HG03521 (cell line): ENCODE results near the gene FBXO42.
"Not testable (repeated sequence)": the region's sequence is repeated elsewhere in the genome, so short reads cannot be mapped to it uniquely, and the experiment has no call there.

Experiments
- ATAC-seq: cut with Tn5 transposase; IDR thresholded peaks from one replicate; pipeline ENCODE4 v1.9.1; 2021; ENCODE audit warnings: mild to moderate bottlenecking, moderate library complexity; ENCODE audit not compliant: unreplicated experiment

Gene FBXO42

DNA sequence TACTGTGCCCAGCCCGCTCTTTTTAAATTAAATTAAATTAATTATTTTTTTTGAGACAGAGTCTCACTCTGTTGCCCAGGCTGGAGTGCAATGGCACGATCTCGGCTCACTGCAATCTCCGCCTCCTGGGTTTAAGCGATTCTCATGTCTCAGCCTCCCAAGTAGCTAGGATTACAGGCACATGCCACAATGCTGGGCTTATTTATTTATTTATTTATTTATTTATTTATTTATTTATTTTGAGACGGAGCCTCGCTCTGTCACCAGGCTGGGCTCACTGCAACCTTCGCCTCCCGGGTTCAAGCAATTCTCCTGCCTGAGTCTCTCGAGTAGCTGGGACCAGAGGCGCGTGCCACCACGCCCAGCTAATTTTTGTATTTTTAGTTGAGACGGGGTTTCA, 129.6 kb downstream of the FBXO42 start:
- not testable (repeated sequence) for ATAC-seq

DNA sequence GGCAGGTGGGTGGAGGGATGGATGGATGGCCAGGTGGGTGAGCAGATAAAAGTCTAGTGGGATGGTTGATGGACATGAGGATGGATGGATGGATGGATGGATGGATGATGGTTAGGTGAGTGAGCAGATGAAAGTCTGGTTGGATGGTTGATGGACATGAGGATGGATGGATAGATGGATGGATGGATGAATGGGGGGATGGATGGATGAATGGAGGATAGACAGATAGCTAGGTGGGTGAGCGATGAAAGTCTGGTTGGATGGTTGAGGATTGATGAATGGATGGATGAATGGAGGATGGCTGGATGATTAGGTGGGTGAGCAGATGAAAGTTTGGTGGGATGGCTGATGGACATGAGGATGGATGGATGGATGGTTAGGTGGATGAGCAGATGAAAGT, 130.8 kb downstream of the FBXO42 start:
- ATAC-seq = no peak

DNA sequence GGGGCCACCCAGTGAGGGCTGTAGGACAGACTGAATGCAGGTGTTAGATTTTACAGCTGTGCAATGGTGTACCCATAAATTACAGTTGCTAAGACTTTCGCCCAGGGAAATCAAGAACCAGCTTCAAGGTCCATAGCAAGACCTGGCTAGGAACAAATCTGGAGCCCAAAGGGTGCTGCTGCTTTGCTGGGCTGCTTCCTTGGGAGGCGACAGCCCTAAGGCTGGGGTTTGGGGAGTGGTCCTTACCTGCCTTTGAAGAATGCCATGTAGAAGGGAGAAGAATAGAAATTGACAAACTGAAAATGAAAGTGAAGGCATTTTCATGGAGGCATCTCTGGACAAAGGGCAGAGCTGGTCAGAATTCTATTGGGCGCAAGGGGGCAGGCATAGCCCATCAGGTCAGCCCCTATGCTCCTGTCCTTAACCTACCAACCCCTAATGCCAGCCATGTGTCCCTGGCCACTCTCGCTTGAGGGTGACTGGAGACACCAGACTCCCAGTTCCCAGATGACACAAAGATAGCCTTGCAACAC, 132.2 kb downstream of the FBXO42 start:
- no peak for ATAC-seq

DNA sequence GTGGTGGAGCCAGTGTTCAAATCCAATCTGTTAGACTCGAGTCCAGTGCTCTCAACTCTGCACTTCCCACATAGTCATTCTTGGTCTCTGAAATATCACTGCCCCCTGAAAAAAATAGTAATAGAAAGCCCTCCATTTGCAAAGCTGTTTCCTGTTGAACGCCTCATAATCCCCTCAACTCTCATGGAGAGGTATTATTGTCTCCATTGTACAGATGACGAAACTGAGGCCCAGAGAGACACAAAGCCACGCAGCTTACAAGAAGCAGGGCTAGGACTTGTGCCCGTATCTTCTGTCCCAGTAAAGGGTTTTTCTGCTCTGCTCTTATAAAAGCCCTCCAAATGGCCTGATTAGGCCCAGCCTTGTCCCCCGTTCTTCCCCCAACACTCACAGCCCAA, 133.6 kb downstream of the FBXO42 start:
- no peak for ATAC-seq

DNA sequence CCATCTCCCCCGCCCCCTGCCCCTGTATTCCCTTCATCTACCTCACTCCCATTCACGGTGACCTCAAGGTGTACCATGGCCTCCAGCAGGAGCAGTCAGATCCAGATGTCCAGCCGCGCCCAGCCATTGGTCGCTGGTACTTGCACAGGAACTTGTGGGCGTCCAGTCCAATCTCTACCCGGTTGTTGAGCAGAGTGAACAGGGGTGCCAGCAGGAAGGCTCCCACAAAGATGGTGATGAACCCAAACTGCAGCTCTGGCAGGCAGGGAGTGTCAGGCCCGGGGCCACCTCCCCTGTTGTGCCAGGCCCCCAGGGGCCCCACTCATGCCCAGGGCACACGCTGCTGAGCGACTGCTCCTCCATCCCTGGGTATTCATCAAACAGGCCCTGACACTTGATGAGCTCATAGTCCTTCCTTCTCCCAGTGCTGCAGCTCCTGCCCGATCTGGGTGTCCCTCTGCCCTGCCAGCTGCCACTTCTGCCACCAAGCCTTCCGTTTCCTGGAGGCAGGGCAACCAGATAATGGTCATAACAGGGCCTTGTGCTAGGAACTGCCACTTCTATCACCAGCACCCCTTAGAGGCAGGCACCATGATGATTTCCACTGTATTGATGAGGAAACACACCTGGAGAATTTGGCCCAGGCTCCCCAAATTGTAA, 134.1 kb downstream of the FBXO42 start:
- no peak for ATAC-seq

DNA sequence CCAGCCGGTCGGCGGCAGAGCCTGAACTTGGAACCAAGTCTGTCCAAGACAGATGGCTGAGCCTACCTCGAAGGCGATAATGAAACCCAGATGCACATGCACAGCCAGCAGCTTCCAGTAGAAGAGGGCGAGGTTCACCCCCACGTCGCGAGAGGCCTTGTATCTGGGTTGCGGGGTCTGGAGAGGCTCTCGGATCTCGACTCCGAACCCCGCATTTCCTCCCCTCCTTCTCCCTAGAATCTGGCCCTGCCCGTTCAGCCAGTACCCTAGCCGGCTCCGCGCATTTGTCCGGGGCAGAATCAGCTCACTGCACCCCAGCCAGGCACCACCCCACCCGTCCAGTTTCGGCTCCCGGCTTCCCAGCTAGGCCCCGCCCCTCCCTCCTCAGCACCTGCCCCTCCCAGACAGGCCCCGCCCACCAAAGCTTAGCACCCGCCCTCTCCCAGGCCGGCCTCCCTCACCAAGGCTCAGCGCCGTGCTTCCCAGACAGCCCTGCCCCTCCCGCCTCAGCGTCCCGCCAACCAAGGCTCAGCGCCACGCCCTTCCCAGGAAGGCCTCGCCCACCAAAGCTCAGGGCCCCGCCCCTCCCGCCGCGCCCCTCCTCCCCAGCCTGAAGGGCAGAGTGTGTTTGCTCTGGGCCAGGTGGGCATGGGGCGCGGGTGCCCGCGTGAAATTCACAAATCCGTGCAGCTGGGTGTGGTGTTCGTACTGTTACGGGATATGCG, 135.1 kb downstream of the FBXO42 start:
- ATAC-seq = peak; percentile 90

DNA sequence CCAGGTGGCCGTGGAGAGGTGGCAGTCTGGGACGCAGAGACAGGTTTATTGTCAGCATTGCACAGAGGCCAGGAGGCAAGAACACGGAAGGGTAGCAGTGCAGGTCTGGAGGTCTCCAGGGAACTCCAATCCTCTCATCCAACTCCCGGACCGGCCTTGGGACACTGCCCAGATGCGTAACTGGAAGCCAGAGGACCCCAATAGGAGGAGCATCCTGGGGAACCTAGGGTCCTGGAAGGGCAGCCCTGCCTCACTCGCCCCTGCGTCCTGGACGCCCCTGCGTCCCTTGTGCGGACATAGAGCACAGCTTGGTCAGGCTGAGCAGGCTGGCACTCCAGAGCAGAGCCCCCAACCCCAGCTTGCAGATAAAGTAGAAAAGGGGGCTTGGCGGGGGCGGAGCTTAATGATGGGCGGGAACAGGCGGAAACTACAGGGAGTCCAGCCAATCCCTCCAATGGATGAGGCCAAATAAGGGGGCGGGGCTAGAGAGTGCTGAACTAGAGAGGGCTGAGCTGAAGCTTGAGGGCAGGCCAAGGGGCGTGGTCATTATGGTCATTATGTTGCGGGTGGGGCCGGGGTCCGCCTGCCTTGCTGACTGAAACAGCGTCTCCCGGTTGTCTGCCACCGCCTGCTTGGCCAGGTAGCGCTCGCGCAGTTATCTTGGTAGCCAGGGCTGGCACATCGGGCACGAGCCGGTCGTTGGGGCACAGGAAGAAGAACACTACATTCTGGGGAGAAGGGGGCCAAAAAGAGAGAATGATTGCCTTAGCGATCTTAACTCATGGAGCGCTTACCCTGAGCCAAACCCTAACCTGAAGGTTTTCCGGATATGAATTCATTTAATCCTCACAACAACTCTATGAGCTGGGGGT, 136.2 kb downstream of the FBXO42 start:
- ATAC-seq = no peak

DNA sequence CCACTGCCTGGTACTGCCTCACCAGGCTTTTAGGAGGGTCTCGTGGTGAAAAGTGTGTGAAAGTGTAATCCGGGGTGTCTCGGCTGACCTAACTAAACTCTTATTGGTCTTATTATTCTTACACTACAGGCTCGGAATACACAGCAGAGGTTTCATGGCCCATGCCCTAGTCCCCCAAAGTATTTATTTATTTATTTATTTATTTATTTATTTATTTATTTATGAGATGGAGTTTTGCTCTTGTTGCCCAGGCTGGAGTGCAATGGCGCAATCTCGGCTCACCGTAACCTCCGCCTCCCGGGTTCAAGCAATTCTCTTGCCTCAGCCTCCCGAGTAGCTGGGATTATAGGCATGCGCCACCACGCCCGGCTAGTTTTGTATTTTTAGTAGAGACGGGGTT, 137.0 kb downstream of the FBXO42 start:
- not testable (repeated sequence) for ATAC-seq

DNA sequence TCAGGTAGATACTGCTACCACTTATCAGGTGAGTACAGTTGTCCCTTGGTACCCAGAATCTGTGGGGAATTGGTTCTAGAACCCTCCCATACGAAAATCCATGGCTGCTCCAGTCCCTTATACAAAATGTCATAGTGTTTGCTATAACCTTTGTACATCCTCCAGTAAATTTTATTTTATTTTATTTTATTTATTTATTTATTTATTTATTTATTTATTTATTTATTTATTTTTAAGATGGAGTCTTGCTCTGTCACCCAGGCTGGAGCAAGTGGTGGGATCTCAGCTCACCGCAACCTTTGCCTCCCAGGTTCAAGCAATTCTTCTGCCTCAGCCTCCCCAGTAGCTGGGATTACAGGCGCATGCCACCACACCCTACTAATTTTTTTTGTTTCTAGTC, 138.7 kb downstream of the FBXO42 start:
- ATAC-seq = not testable (repeated sequence)

DNA sequence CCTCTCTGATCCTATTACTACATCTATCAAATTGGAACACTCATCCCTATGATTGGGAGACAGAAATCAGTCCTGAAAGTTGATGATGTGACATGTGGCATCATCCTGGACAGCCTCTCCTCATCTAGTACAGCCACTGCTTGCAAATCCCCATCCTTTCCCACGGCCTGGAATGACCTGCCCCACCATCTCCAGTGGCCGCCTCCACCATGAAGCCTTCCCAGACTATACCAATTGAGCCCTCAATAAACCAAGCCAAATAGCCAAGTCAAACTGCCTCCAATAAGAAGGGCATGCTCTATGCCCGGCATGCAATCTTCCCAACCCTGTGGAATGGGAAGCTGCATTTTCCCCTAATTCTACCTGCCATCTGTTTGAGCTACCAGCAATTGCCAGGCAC, 139.3 kb downstream of the FBXO42 start:
- no peak for ATAC-seq

DNA sequence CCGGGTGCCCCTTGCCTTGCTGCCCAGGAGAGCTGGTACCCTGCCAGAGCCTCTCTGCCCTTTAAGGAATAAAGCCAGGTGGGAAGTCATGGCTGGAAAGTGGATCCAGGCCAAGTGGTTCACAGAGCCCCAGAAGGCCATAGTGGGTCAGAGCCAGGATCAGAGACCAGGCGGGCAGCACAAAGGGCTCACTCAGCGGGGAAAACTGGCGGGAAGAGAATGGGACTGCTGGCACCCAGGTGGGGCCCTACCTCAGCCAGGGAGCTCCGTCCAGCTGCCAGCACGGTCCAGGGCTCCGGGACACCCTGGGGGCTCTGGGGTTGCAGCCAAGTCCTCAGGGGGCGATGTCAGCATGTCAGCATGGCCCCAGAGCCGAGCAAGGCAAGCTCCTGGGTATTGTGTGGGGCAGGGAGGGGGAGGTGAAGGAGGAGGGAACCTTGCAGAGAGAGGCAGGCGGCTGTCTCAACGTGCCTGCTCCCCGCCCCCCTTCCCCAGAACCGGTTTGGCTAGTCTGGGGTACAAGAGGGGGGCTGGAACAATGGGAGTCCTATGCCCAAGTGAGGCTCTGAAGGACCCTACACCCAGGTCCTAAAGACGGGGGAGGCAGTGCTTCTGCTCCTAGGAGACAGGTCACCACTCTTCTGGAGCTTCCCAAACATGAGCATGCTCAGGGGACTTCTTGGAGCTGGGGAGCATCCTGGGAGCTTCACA, 139.9 kb downstream of the FBXO42 start, which contains the start of gene ARHGEF19:
TSS of gene ARHGEF19 (minus strand) at position 402 of the 711 bp plus-strand sequence. CDS start 3,598 bp downstream, outside the sequence.
- no peak for ATAC-seq

DNA sequence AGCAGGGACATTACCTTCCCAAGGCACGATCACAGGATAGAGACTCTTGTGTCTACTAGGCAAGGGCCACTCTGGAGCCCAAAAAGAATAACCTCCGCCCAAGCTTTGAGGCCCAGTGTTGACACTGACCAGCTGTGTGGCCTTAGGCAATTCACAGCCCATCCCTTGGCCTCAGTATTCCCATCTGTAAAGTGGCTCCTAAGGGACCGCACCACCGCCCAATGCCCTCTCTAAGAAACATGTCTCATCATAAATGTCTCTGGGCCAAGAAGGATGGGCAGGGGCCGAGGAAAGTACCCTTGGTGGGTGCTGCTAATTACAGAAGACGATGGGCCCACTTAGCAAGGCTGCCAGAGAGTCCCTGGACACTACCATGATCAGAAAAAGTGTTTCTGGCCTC, 140.5 kb downstream of the FBXO42 start:
- no peak for ATAC-seq

DNA sequence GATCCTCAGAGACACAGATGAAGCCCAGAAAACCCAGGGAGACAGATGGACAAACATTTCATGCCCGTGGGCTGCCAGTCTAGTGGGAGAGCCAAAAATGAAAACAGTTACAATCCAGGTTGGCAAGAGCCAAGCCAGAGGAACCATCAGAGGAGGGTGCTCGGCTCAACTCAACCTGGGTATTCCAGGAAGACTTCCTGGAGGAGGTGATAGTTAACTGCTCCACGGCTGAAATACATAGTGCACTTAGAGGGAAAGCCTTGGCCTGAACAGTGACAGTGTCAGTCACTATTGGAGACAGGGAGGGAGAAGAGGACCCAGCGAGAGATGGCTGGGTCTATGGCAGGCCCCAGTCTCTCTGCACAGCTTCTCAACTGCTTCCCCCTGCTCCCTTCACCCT, 141.7 kb downstream of the FBXO42 start:
- ATAC-seq = no peak

DNA sequence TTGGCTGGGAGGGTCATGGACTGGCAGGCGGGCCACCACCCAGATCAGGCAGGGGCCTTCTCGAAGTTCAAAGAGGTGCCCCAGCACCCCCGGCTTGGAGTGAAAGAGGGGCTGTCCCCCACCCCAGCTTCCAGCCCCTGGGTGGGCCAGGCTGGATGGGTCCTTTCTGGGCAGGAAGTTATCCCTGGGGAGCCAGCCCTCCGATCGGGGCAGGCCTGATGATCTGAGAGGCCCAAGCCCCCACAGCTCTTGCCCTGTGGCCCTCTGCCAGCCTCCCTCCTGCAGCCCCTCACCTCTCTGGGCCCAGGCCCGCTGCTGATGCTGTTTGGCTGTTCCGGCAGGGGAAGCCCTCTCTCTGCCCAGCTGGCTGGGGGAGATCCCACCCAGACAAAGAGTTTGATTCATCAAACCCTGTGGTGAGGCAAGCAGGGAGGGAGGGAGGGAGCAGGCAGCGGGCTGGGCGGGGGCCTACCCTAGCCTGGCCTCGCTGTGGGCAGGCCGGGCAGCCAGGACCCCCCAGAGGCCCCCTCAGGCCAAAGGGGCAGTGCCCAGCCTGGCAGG, 142.4 kb downstream of the FBXO42 start:
- ATAC-seq = no peak

DNA sequence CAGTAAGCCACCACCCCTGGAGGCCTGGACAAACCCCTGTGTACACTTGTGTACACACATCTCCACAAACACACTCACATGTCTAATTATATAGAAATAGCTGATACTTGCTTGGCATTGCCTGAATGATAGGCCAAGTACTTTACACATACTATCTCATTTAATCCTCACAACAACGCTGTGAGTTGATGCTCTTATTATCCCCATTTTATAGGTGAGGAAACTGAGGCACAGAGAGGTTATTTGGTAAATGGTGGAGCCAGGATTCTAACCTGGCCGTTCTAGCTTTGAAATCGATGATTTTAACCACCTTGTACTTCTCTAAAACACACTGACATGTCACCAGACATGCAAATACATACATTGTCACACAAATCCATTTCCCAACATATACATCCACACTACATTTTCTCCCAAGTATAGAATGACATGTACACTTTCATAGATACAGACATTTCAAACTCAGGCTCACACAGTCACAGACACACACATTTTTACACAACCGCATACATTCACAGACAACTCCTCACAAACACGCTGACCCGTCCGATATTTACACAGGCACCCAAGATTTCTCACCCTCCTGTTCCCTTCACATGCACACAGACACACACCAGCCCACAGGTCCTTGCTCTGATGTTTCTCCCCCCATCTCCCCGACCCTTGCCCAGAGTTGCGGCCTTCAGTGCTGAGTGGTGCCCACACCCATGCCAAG, 143.0 kb downstream of the FBXO42 start:
- no peak for ATAC-seq

DNA sequence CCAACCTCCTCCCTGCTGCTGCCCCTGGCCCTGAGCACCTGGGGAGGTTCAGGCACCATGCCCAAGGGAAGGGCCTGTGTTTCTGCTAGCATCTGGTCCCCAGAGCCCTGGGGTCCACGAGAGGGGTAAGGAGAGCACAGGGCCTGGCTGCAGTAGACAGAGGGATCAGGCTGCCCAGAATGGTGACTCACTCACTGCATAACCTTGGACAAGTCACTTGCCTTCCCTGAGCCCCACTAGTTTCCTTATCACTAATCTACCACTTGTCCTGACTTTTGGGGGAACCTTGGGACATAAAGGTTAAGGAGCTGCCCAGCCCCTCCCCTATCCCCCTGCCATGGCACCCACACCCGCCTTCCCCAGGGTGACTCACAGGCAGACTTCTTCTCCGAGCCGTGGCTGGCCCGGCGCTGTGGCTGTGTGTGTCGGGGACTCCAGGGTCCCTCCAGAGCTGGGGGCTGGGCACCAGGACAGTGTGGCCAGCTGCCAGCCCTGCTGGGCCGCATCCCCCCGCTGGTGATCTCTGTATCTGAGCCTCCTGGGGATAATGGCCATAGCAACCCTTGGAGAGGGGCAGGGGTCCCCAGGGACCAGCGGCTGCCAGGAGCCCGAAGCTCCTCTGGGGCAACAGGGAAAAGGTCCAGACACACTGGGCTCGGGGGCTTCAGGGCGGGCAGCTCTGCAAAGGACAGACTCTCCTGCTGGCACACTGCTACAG, 143.9 kb downstream of the FBXO42 start:
- no peak for ATAC-seq

DNA sequence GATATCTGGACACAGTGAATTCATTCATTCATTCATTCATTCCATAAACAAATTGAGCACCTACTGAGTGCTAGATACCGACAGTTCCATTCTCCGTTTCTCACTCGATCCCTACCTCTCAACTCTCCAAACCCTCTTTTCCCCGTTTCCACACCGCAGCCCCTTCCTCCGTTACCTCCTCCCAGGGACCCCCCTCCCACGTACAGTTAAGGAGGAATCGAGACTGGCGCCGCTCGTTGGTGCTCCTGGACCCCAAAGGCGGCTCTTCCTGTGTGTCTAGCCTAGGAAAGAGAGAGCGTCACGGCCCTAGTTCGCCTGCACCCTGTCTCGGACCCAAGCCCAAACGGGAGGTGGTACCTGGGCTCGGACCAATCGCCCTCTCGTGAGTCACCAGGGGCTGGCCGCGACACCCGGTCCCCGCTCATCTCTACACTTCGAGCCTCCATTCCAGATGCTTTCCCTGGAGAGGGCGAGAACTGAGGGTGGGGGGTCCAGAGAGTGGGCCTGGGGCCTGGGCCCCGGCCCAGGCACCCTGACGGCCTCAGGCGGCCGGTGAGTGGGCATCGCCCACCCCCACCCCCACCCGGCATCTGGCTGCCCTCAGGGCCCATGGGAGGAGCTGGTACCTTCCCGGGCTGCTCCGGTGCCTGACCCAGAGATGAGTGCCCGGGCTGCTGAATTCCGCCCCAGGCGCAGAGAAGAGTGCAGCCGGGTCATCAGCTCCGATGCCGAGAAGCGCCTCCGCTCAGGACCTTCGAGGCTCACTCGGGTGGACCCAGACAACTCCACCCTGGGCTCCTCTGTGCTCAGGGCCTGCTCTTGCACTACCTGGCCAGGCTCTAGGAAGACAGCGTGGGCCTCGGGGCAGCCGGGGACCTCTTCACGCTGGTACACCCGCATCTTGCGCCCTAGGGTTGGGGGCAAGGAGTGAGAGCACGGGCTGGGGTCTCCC, 144.7 kb downstream of the FBXO42 start:
- ATAC-seq = no peak
